ENCODE data around the gene BRD4.

DNA sequence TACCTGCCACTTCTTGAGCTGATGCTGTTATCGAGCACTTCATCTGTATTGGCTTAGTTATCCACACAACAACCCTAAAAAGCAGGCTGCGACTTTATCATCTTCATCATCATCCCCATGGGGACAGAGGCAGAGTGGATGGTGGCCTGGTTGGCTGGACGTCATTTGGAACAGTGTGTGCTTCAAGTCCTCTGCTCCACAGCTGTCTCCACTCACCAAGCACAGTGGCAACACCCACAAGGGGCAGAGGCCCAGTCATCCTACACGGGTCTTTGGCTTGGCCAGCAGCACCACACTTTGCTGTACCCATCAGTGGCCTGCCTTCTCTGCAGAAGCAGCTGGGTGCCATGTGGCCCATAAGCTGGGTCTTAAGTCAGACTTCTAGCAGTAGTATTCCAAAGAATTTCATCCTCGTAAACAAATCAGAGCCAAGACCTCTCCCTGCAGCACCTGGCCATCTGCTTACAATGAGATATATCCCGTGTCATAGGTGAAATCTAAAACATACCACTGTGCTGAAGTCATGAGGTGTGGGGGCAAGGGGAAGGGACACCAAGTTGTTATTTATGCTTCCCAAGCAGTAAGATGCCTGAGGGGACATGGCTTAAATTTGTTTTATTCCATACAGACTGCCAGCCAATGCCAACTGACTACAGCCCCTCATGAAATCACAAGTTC is 52.2 kb downstream of the BRD4 start:
- TF ChIP-seq CTCF (IDR thresholded peaks at IDR 0.05) = no peak
- no peak for TF ChIP-seq POLR2A (IDR thresholded peaks at IDR 0.05)
